HCT116 (cell line): ENCODE results near the gene NCOA5. TPM values are rescaled to one million over a fixed set of nuclear protein-coding genes. Genes with fewer than 3 reads are reported as not detected.

Experiments
- ATAC-seq: fragments of 200-7000 bp; cut with Tn5 transposase; 2 replicates; pipeline ENCODE4 v1.9.1; 2020; ENCODE audit warnings: mild to moderate bottlenecking, moderate library complexity
- BruUV-seq: library from RNA; stranded (reverse); fragments of 400-500 nt; replicated peaks from 2 replicates; lab custom pipeline; 2021; lab: Mats Ljungman, UMichigan
- CTCF ChIA-PET: fragments of 300-600 bp; sonication (Branson Sonifier 250); formaldehyde crosslinking; loops from one replicate; lab custom pipeline; 2021; ENCODE audit warnings: antibody characterized with exemption; lab: Charles Lee
- POLR2A ChIA-PET: fragments of 300-600, 350-600 bp; sonication (Branson Sonifier 250); formaldehyde crosslinking; loops from one replicate; lab custom pipeline; 2021; ENCODE audit warnings: antibody characterized with exemption; lab: Charles Lee
- RAD21 ChIA-PET, 2 experiments: fragments of 300-600 bp; sonication (Branson Sonifier 250); formaldehyde crosslinking; loops; one replicate each; lab custom pipeline; 2023; ENCODE audit warnings: low total read pairs in 2 of 2; ENCODE audit not compliant: uncharacterized antibody in 2 of 2, unreplicated experiment in 2 of 2, low non-redundant PET in 1 of 2; lab: Charles Lee
- DNase-seq: peaks from one replicate; pipeline ENCODE4 v3.0.0-alpha.2; 2010; ENCODE audit warnings: low read depth, low spot score
- H2AFZ ChIP-seq: fragments of 200-600 bp; shearing (Covaris generic), sonication (generic); 2 replicates; pipeline ENCODE4 v1.6.1; 2017; ENCODE audit warnings: low read depth, mixed run types, mixed read lengths, antibody characterized with exemption, low read length; ENCODE audit not compliant: poor library complexity, severe bottlenecking
- H3K27ac ChIP-seq: 2 replicates; pipeline ENCODE4 v1.5.1; 2012; ENCODE audit warnings: low read depth, low read length
- H3K27me3 ChIP-seq: fragments of 200-600 bp; sonication (generic); 2 replicates; pipeline ENCODE4 v1.6.1; 2016; ENCODE audit warnings: mixed run types, low read length, mixed read lengths; ENCODE audit not compliant: insufficient read depth
- H3K36me3 ChIP-seq, 2 experiments: fragments of 200-500 bp in 1 of 2; fragments of 200-600 bp in 1 of 2; sonication (Bioruptor generic) in 1 of 2; sonication (generic) in 1 of 2; 2 replicates each; pipeline versions ENCODE4 v1.5.1 to v1.6.1; 2014 to 2016; ENCODE audit warnings: low read length in 2 of 2, inconsistent platforms in 1 of 2, mixed read lengths in 1 of 2, mixed run types in 1 of 2; ENCODE audit not compliant: insufficient read depth in 2 of 2, control insufficient read depth in 1 of 2
- H3K4me1 ChIP-seq, 2 experiments: fragments of 200-600 bp in 1 of 2; sonication (generic) in 1 of 2; 2 replicates each; pipeline versions ENCODE4 v1.5.1 to v1.6.1; 2012 to 2017; ENCODE audit warnings: low read length in 2 of 2, inconsistent platforms in 1 of 2, mild to moderate bottlenecking in 1 of 2, mixed read lengths in 1 of 2, mixed run types in 1 of 2, moderate library complexity in 1 of 2; ENCODE audit not compliant: insufficient read depth in 2 of 2, control insufficient read depth in 1 of 2
- H3K4me2 ChIP-seq: fragments of 200-600 bp; sonication (generic); 2 replicates; pipeline ENCODE4 v1.6.1; 2017; ENCODE audit warnings: mixed run types, low read length, mixed read lengths
- H3K4me3 ChIP-seq, 2 experiments: fragments of 200-600 bp in 1 of 2; sonication (generic) in 1 of 2; replicated peaks in 1 of 2; 2 replicates each; pipeline ENCODE4 v1.5.1; 2011 to 2016; ENCODE audit warnings: low read length in 2 of 2, control low read depth in 1 of 2, low read depth in 1 of 2, mild to moderate bottlenecking in 1 of 2, mixed read lengths in 1 of 2, mixed run types in 1 of 2
- H3K79me2 ChIP-seq: fragments of 200-600 bp; sonication (generic); 2 replicates; pipeline ENCODE4 v1.6.1; 2017; ENCODE audit warnings: mild to moderate bottlenecking, mixed run types, low read length, moderate library complexity, mixed read lengths; ENCODE audit not compliant: insufficient read depth
- H3K9ac ChIP-seq: fragments of 200-600 bp; sonication (generic); 2 replicates; pipeline ENCODE4 v1.6.1; 2016; ENCODE audit warnings: low read length, mixed read lengths
- H3K9me2 ChIP-seq: fragments of 200-600 bp; sonication (generic), shearing (Covaris generic); 2 replicates; pipeline ENCODE4 v1.6.1; 2017; ENCODE audit warnings: mixed run types, mild to moderate bottlenecking, moderate library complexity; ENCODE audit not compliant: insufficient read depth
- H3K9me3 ChIP-seq, 2 experiments: fragments of 200-500 bp in 1 of 2; fragments of 200-600 bp in 1 of 2; sonication (Bioruptor generic) in 1 of 2; sonication (generic) in 1 of 2; 2 replicates each; pipeline ENCODE4 v1.6.1; 2014 to 2017; ENCODE audit warnings: low read length in 2 of 2, mixed read lengths in 2 of 2, inconsistent platforms in 1 of 2, low read depth in 1 of 2, mild to moderate bottlenecking in 1 of 2, mixed run types in 1 of 2, moderate library complexity in 1 of 2; ENCODE audit not compliant: control insufficient read depth in 1 of 2, insufficient read depth in 1 of 2
- H4K20me1 ChIP-seq: fragments of 200-600 bp; sonication (generic), shearing (Covaris generic); 2 replicates; pipeline ENCODE4 v1.6.1; 2017; ENCODE audit warnings: mixed run types, mild to moderate bottlenecking, moderate library complexity; ENCODE audit not compliant: insufficient read depth
- ATF3 ChIP-seq: IDR thresholded peaks from 2 replicates; pipeline ENCODE4 v1.6.1; 2012
- CEBPB ChIP-seq: IDR thresholded peaks from 2 replicates; pipeline ENCODE4 v1.6.1; 2012; ENCODE audit warnings: low read depth
- CTCF ChIP-seq, 3 experiments: fragments of 200-600 bp in 1 of 3; sonication (generic) in 1 of 3; IDR thresholded peaks in 2 of 3; conservative IDR thresholded peaks in 1 of 3; 2 replicates each; pipeline ENCODE4 v1.5.1; 2012 to 2017; ENCODE audit warnings: low read depth in 2 of 3, low read length in 2 of 3, antibody characterized with exemption in 1 of 3, borderline replicate concordance in 1 of 3, control low read depth in 1 of 3, mild to moderate bottlenecking in 1 of 3, mixed read lengths in 1 of 3, mixed run types in 1 of 3, moderate library complexity in 1 of 3; ENCODE audit not compliant: insufficient read depth in 1 of 3
- EGR1 ChIP-seq: IDR thresholded peaks from 2 replicates; pipeline ENCODE4 v1.6.1; 2012; ENCODE audit warnings: low read depth
- EZH2phosphoT487 ChIP-seq: fragments of 200-600 bp; IDR thresholded peaks from 2 replicates; pipeline ENCODE4 v1.6.1; 2018; ENCODE audit warnings: antibody characterized with exemption, borderline replicate concordance
- FOSL1 ChIP-seq: IDR thresholded peaks from 2 replicates; pipeline ENCODE4 v1.6.1; 2012; ENCODE audit warnings: low read depth
- JUND ChIP-seq: IDR thresholded peaks from 2 replicates; pipeline ENCODE4 v1.6.1; 2012
- MAX ChIP-seq: IDR thresholded peaks from 2 replicates; pipeline ENCODE4 v1.6.1; 2012
- POLR2AphosphoS5 ChIP-seq: IDR thresholded peaks from 2 replicates; pipeline ENCODE4 v1.6.1; 2011; ENCODE audit warnings: mild to moderate bottlenecking, low read depth, low read length, moderate library complexity
- RAD21 ChIP-seq: IDR thresholded peaks from 2 replicates; pipeline ENCODE4 v1.6.1; 2012; ENCODE audit warnings: low read depth, mild to moderate bottlenecking
- REST ChIP-seq: IDR thresholded peaks from 2 replicates; pipeline ENCODE4 v1.6.1; 2012; ENCODE audit warnings: low read depth
- SIN3A ChIP-seq: IDR thresholded peaks from 2 replicates; pipeline ENCODE4 v1.6.1; 2012; ENCODE audit warnings: low read depth
- SP1 ChIP-seq: IDR thresholded peaks from 2 replicates; pipeline ENCODE4 v1.6.1; 2012; ENCODE audit warnings: low read depth
- TCF7L2 ChIP-seq: IDR thresholded peaks from 2 replicates; pipeline ENCODE4 v1.7.0; 2011; ENCODE audit warnings: borderline replicate concordance, inconsistent platforms; ENCODE audit not compliant: insufficient read depth, insufficient read length; ENCODE audit errors: extremely low read depth
- YY1 ChIP-seq: IDR thresholded peaks from 2 replicates; pipeline ENCODE4 v1.6.1; 2011; ENCODE audit warnings: low read length, low read depth, moderate library complexity, mild to moderate bottlenecking; ENCODE audit not compliant: insufficient replicate concordance; ENCODE audit errors: extremely low read depth
- intact Hi-C: fragments of 100-400 bp; cut with micrococcal nuclease; formaldehyde crosslinking; loops from 2 replicates; pipeline ENCODE4 v1.10.0; 2022
- total RNA-seq: library from RNA; stranded (reverse); gene quantifications from one replicate; pipeline ENCODE4 v1.2.1, GENCODE V29; 2021; ENCODE audit not compliant: unreplicated experiment

The NCOA5 gene
- total RNA-seq, 1 experiment from 2014 or later: 31.6 TPM

- ChIA-PET RAD21 (no interaction called here), POLR2A (no interaction called here), CTCF (no interaction called here)
- H3K79me2 ChIP-seq: no peaks in the 10 kb centered on the region
- BruUV-seq: no TSS peak
- H3K4me3 ChIP-seq: no peak overlapping the region
- no peaks in the 10 kb centered on the region for H3K4me1 ChIP-seq
- H4K20me1 ChIP-seq: no peaks in the 10 kb centered on the region
- H3K27me3 ChIP-seq: no peaks in the 10 kb centered on the region
- H3K9me2 ChIP-seq: no peaks in the 10 kb centered on the region
- H2AFZ ChIP-seq: no peak overlapping the region
- no peak for ATAC-seq
- H3K4me2 ChIP-seq: no peak overlapping the region
- H3K9ac ChIP-seq: no peak overlapping the region
- no peak overlapping the region for H3K27ac ChIP-seq
- DNase-seq: no peak
- TF ChIP-seq EGR1: no peak
- TF ChIP-seq SP1: no peak
- no peak for TF ChIP-seq EZH2phosphoT487
- TF ChIP-seq SIN3A: no peak
- TF ChIP-seq JUND: no peak
- no peak for TF ChIP-seq FOSL1
- no peak for TF ChIP-seq MAX
- no peak for TF ChIP-seq REST
- TF ChIP-seq TCF7L2: no peak
- TF ChIP-seq CTCF (IDR thresholded peaks at IDR 0.05 in 2 of 3, conservative IDR thresholded peaks at IDR 0.05 in 1 of 3; ENCODE audit: borderline replicate concordance in 1 of 3, insufficient read depth in 1 of 3, low read depth in 2 of 3, low read length in 2 of 3): no peak
- no peak for TF ChIP-seq YY1
- no peak for TF ChIP-seq ATF3
- TF ChIP-seq CEBPB: no peak
- no peak for TF ChIP-seq RAD21
- TF ChIP-seq POLR2AphosphoS5: no peak
- TF ChIP-seq, all 23 proteins: peak for 0
- Histone ChIP-seq H3K9me3 (no peaks in the 10 kb centered on the region), H3K36me3 (peaks cover 37 to 53% of the 10 kb centered on the region in 2 experiments)
- intact Hi-C loops: no loop called here
Measured at GRCh38 chr20:46062151-46062550, 27.6 kb downstream of the NCOA5 start.
